Hepatocyte (in vitro differentiated cells): ENCODE results near the gene ZNF446.

Experiments used
- CTCF ChIP-seq: fragments of 200-600 bp; sonication (generic); IDR thresholded peaks from 2 replicates; pipeline ENCODE4 v1.5.1; 2016; ENCODE audit warnings: antibody characterized with exemption, mild to moderate bottlenecking; ENCODE audit not compliant: poor library complexity
- EZH2 ChIP-seq: fragments of 200-600 bp; sonication (generic); IDR thresholded peaks from 2 replicates; pipeline ENCODE4 v1.6.1; 2016; ENCODE audit warnings: antibody characterized with exemption, mild to moderate bottlenecking, borderline replicate concordance
- EZH2phosphoT487 ChIP-seq: fragments of 200-600 bp; sonication (generic); IDR thresholded peaks from one replicate; pipeline ENCODE4 v1.6.1; 2018; ENCODE audit warnings: antibody characterized with exemption, mild to moderate bottlenecking, low read depth, moderate library complexity; ENCODE audit not compliant: unreplicated experiment, severe bottlenecking

DNA sequence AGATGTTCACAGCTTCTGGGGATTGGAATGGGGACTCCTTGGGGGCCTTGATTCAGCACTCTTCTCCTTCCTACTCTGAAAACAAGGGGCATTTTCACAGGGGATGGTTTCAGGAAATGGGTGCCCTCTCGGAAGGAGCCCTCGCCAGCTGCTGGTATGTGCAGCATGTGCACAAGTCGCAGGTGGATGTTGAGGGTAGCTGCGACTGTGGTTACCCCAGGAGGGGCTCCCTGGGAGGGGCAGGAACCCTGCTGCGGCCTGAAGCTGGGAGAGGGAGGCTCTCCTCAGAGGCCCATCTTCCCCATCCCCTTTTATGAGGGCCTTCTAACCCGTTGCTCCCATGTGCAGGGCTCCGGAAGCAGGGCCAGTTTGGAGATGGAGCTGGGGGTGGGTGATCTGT is 6.2 kb downstream of the ZNF446 start:
- TF ChIP-seq CTCF, result no peak
- TF ChIP-seq EZH2phosphoT487, result no peak
- no peak for TF ChIP-seq EZH2
